HG03442 (cell line): Measurements from ENCODE around the gene KIF1A.

Experiments
- ATAC-seq: cut with Tn5 transposase; IDR thresholded peaks from one replicate; pipeline ENCODE4 v1.9.1; 2021; ENCODE audit warnings: mild to moderate bottlenecking, moderate library complexity; ENCODE audit not compliant: unreplicated experiment

KIF1A gene

DNA sequence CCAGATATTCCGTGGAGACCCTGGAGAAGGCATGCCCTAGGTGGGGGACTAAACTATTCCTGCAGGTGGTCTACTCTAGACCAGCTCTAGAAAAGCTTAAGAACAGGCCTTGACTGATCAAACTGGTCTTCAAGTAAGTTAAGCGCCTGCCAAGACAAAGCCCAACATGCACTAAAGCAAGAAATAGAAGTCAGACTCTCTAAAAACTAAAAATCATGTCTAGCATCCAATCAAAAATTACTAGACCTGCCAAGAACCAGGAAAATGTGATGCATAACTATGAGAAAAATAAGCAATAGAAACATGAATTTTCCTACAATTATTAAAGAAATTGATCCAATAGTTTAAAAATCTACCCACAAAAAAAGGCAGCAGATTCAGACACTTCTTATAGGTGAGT is 13.6 kb downstream of the KIF1A start:
- no peak for ATAC-seq

DNA sequence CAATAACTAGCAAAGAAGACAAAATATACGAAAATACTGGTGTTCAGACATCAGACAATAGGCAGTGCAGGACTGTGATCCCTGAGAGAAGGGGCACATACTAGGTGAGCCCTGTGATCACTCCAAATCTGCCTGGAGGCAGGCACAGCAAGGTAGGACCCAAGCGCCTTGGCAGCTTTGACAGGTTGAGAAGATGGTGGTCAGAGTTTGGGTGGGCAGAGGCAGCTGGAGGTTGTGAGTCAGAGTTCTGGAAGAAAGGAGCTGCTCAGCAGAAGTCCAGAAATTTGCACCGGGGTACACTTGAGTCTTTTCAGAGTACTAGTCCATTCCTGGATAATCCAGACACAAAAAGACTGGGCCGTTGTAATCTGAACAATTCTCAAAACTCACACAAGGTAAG is 14.0 kb downstream of the KIF1A start:
- no peak for ATAC-seq

DNA sequence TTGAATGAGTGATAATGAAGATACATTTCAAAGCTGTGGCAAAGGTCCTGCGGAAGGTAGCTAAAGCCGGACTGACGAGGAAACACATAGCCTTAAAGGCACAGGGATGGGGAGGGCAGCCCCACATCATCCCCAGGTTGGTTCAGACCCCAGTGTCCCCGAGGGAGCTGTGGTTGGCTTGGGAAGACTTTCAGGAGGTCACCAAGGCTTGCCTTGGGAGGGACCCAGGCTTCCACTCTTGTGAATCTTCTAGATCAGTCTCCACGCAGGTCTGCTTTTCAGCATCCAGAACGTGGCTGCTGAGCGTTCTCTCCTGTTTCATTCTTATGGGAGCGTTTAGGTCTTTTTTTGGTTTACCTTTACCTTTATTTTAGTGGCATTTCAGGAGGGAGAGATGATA is 16.8 kb downstream of the KIF1A start:
- ATAC-seq: no peak

DNA sequence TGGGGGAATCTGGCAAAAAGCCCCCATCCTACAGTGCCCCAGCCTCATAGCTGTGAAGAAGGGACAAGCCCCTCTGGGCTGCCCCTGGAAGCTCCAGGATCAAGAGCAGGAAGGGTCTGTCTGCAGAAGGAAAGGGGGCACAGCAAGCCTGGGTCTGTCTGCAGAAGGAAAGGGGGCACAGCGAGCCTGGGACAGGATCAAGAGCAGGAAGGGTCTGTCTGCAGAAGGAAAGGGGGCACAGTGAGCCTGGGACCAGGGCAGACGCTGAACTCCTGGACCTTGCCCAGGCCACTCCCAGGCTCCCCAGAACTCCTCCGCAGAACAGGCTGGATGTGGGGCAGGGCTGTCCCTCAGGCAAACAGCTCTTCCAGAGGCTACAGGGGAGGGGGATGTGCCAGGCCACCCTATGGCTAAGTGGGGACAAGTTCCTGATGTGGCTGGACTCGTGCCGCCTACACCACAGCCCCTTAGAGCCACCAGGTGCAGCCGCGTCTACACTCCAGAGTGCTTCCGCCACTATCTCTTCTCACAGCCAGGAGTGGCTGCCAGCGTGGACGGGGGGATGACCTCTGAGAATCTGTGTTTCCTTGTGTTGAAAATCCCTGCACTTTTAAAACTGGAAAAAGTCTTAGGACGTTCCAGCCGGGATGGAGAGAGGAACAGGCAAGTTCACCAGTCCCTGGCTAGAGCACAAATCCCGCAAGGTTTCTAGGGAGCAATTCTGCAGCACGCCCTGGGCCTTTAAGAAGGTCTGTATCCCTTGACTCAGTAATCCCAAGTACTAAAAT is 20.8 kb downstream of the KIF1A start:
- no peak for ATAC-seq

DNA sequence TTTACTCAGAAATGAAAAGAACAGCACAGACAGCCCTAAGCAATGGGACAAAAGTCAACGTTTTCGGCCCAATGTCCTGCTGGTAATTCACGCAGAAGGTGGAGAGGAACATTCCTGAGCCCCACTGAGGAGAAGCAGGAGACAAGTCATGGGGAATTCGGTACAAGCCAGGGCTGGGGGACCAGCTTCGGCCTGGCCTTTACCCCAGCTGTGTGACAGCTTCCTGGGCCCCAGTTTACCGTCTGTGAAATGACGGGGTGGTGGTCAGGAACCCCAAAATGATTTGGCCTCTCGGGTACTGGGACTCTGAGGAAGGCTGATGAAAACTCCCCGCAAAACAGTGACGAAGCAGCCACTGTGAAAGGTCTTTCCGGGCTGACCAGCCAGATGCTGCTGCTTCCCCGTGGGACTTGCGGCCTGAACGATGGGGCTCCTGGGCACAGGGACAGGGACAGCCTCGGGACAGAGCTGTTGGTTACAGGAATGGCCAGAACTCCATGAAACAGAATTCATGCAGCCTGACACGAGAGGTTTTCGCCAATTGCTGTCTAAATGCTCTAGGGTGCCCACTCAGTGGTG is 21.6 kb downstream of the KIF1A start:
- no peak for ATAC-seq

DNA sequence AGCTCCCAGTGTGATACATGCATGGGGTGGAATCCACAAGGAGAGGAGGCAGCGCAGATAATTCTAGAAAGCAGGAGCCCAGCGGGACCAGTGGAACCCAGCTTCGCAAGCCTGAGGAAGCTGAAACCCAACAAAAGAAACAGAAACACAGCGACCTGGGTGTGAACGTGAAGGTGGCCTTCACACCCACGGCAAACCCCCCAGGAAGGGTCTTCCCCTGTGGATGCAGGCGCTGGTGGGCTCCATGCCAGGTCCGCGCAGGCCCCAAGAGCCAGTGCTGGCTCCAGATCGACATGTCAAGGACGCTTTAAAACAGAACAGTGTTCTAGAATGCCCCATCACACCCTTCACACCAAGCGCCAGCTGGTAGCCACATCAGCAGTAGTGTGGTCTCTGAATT is 22.1 kb downstream of the KIF1A start:
- no peak for ATAC-seq

DNA sequence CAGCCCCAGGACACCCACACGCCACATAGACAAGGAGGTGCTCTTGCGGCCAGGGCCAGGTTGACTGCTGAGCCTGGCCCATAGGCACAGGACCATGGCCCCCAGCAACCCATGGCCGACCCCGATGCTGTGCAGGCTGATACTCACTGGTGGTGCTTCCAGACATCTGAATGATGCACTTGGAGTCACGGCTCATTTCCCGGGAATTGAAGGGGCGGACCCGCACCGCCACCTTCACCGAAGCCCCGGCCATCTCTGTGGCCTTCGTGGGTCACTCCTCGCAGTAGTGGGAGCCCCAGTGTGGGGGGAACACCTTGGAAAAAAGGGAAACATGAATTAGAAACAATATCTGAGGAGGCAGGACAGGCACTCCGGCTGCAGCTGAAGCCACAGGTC is 22.5 kb downstream of the KIF1A start:
- no peak for ATAC-seq

DNA sequence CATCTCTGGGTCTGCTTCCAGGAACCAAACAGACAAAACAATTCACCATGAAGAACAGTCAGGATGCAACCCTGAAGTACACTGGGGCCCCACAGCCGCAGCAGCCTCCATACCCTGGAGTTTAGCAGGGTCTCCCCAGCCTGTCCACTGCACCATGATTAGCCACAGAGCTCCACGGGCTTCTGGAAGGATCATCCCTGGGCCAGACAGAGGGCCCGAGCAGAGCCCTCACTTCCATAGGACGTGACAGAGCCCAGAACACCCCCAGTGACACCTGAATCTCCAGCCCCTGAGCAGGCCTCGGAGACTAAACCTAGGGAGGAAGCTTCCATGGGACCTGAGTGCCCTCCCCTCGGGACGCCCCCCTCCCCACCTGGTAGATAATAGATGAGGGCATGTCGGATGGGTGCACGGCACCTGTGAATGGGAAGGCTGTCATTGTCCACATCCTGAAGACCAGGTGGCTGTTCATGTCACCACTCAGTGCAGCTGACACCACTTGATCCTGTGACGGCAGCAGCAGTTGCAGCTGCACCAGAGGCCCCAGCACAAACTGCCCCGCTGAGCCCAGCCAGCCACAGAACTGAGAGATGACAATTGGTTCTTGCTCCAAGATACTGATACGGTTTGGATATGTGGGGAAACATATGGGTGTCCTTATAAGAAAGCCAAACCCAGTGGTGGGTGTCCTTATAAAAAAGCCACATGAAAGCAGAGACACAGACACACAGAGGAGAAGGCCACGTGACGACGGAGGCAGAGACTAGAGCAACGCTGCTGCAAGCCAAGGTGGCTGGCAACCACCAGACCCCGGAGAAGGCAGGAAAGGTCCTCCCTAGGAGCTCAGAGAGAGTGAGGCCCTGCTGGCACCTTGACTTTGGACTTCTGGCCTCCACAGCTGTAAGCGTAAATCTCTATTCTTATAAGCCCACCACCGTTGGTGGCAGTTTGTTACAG is 23.2 kb downstream of the KIF1A start:
- ATAC-seq: no peak

DNA sequence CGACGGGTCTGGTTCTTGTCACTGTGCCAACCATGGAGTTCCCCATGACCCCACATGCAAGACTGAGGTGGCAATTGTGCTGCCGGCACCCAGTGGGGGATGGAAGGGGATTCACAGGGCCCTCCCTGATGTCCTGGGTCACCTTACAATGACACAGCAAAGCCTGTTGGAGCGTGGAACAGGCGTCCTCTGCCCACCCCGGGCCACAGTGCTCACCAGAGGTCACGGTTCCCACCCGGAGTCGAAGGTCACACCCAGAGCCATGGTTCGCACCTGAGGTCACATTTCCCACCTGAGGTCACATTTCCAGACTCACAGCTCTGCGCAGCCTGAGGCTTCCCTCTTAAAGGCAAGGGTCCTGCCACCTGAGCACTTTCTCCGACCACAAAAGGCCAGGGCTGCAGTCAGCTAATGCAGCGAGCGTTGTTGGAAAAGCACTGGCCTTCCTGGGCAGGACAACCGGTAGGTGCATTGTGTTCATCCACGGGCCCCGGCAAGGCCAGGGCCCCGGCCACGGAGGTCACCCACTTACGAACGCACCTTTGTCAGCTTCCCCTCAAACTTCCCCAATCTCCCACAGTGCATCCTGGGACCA is 24.0 kb downstream of the KIF1A start:
- ATAC-seq: no peak

DNA sequence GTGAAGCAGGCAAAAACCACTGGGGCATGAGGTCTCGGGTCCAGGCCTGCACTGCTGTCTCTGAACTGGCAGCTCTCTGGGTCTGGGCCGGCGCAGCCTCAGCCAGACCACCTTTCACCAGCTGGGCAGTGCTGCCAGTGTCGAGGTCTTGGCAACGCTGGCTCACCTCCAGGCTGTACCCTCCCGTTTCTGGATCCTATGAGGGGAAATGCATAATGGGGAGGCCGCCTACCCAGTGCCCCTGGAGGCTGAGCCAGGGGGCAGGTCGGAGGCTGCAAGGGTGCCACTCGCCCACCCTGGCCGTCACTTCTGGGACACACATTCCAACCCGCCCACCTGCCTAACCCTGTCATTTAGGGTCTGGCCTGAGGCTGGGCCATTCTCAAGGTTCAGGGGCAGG is 24.6 kb downstream of the KIF1A start:
- ATAC-seq: no peak

DNA sequence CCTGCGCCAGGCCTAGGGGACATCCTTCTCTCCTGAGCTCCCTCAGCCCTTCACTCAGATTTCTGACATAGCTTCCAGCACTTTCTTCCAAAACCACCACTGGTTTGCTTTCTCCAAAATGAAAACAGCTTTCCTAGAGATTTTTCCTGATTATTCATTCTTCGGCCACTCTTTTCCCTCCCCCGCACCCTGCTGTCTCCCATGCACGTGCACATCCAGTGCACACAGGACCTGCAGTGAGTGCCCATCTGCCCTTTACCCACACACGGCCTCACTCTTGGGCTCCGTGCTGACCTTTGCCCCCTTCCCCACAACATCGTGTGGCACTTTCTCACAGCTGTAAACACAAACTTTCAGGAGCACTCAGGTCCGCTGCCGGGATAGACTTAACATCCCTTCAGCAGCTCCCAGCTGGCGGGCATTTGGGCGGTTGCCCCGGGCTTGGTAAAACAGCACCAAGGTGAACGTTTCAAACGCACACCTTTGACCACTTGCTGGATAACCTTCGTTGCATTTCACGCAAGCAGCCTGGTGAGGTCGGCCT is 25.8 kb downstream of the KIF1A start:
- no peak for ATAC-seq

DNA sequence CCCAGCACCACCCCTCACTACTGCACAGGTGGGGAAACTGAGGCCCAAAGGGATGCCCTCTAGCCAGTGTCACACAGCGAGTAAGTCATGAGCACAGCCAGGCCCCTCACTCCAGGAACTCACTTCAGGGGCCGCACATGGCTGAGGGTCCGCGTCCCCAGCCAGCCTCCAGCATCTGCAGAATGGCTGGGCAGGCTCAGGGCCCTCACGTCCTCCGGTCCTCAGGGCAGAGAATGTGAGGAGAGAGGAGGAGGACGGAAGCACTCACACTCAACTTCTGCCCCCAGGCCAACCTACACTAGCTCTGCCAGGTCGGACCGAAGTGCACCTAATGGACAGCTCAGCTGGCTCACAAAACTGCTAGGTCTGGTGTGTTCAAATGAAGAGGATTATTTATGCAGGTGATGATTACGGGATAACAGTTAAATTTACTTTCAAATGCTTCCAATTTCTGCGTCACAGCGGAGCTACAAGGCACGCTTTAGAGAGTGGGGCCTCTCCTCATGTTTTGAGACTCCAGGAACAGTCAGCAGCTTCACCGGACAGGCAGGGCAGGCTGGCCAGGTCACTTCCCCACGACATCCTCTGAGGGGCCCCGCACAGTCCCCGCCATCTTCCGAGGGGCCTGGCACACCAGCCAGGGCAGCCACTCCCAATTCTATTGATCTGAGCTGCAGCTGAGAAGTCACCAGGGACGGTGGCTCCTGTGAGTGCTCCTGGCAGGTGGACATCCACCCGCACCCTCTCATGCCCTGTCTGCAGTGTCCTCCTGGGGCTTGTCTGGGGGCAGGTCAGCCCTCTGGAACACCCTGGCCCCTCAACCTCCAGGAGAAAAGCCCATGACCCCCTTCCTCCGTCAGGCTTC is 26.5 kb downstream of the KIF1A start:
- no peak for ATAC-seq

DNA sequence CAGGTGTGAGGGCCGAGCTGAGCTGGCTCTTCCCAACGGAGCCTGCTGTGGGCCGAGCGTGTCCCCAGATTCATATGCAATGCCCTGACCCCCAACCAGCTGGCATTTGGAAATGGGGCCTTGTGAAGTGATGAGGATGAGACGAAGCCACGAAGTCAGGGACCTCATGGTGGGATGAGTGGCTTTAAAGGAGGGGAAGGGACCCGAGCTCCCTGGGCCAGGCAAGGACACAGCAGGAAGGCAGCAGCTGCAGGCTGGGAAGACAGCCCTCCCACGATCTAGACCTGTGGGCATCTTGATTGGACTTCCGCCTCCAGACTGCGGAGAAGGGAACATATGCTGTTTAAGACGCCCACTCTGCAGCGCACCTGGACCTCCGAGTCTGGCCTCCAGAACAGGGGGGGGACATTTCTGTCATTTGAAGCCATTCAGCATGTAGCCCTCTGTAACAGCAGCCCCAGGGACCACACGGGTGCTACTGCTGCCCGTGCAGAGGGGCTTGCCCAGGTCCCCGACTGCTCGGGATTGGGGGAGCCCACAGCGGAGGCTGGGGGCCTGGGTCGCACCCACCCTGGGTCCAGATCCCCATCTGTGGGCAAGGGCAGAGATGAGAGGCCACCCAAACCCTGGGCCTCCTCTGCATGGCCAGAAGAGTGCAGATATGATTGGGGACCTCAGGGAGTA is 27.2 kb downstream of the KIF1A start:
- ATAC-seq: no peak

DNA sequence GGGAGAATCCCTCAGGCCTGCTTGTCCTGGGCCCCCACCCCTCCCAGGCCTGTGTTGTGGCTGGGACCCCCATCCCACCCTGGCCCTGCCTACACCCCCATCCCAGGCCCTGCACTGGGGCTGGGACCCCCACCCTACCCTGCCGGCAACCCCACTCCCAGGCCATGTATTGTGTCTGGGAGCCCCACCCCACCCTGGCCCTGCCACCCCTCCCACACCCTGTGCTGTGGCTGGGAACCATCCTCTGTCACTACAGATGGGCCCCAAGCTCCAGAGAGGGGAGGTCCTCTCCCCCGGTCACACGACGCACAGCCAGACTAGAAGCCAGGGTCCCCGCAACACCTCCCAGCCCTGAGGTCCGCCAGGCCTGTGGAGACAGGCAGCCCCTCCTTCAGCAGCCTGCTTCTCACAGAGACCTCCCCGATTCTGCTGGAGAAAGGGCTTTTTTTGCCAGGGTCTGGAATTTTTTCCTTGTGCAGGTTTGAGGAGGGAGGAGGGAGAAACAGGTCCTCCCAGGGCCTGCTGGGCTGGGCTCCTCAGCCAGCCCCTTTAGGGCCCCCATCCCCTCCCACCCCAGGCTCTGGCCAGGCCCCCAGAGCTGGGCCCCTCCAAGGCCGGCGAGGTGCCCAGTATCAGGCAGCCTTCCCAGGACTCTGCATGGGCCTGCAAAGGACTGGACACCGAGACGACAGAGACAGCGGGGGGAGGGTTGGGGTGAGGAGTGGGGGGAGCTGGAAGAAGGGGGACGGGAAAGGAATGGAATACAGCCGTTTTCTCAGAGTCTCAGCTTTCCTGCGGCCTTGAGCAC is 28.0 kb downstream of the KIF1A start:
- no peak for ATAC-seq

DNA sequence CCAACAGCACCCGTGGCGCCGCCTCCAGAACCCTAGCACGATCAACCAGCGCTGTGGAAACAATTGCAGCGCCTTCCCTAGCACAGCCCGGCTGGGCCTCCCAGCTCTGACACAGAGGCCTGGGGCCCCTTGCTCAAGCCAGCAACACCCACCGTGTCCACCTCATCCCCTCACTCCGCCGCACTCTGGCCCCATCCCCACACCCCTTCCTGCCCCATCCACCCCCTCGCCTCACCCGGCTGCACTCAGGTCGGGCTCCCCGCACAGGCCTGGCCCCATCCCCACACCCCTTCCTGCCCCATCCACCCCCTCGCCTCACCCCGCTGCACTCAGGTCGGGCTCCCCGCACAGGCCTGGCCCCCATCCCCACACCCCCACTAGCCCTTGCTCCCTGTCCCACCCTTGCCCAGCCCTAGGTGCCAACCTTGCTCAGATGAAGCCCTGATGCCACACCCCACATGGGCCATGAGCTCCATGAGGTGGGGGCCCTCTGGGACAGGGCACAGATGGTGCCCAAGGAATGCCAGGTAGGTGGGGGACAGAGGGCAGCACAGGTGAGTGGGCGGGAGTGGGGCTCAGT is 28.7 kb downstream of the KIF1A start:
- no peak for ATAC-seq

DNA sequence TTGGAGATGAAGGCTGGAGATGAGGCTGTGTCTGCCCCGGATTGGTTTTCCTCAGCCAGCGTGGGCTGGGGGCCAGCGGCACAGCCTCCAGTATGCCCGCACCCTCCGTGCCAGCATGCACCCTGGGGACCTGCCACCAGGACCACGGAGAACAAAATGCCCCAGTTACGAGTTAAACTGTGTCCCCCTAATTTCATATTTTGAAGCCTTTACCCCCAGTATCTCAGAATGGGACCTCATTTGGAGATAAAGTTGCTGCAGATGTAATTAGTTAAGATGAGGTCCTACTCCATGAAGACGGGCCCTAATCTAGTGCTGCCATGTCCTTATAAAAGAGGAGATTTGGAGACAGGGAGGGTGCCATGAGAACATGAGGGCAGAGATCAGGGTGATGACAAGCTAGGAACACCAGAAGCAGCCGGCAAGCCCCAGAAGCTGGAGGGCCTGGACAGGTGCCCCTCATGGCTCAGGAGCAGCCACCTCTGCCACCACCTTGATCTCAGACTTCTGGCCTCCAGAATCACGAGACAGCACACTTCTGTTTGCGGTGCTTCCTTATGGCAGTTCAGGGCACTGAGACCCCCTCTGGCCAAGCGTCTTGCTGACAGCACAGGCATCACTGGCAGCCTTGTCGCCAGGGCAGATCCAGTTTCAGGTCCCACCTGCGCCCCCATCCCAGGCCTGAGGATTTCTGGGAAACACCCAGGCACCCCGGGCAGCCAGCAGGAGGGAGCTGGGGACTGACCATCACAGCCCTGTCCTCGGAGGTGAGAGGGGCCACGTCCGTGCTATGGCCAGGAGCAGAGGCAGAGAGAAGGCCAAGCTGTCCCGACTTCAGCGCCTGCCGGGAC is 29.4 kb downstream of the KIF1A start:
- ATAC-seq: no peak
